Peyer's patch (tissue), 4 donors: ENCODE measurements around the gene PLEKHN1.

Experiments used
- POLR2A ChIP-seq, 2 donors: fragments of 450-650 bp; IDR thresholded peaks; one replicate each; pipeline ENCODE4 v1.5.1; 2017; ENCODE audit warnings: antibody characterized with exemption in 2 of 2, mild to moderate bottlenecking in 2 of 2, moderate library complexity in 2 of 2
- TF ChIP-seq, protein P1 (sequence below), 6 experiments: fragments of 450-650 bp in 4 of 6; fragments of 200-600 bp in 2 of 6; sonication (generic) in 1 of 6; IDR thresholded peaks; one replicate each; pipeline ENCODE4 v1.5.1; 2017 to 2019; ENCODE audit warnings: antibody characterized with exemption in 6 of 6, mild to moderate bottlenecking in 3 of 6, moderate library complexity in 1 of 6

DNA sequence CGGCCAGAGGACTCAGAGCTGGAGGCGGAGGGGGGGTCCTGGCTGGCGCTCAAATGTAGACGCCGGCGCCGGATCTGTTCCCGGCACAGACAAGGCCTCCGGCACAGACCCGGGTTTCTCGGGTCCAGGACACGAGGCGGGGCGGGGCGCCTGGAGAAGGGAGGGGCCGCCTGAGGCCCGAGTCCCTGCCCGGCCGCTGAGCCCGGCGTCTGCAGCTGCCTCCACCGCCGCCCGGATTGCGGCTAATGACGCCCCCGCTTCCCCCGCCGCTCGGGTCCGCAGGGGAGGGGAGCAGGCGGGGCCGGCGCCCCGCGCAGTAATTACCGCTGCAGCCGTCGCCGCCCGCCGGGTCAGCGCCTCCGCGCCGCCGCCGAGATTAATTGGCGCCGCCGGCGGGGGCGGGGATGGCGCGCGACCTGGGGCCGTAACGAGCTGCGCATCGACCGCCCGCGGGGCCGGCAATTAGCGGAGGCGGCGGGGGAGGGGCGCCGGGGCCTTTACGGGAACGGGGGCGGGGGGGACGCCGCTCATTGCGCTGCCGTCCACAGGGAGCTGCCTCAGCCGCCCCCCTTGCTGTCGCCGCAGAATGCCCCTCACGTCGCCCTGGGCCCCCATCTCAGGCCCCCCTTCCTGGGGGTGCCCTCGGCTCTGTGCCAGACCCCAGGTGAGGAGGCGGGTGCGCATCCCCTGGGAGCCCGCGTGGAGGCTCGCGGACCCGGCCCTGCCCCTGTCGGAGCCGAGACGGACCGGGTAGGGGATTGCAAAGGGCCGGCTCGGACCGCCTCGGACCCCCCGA lies 24.5 kb upstream of the PLEKHN1 start:
- TF ChIP-seq, protein P1, sequence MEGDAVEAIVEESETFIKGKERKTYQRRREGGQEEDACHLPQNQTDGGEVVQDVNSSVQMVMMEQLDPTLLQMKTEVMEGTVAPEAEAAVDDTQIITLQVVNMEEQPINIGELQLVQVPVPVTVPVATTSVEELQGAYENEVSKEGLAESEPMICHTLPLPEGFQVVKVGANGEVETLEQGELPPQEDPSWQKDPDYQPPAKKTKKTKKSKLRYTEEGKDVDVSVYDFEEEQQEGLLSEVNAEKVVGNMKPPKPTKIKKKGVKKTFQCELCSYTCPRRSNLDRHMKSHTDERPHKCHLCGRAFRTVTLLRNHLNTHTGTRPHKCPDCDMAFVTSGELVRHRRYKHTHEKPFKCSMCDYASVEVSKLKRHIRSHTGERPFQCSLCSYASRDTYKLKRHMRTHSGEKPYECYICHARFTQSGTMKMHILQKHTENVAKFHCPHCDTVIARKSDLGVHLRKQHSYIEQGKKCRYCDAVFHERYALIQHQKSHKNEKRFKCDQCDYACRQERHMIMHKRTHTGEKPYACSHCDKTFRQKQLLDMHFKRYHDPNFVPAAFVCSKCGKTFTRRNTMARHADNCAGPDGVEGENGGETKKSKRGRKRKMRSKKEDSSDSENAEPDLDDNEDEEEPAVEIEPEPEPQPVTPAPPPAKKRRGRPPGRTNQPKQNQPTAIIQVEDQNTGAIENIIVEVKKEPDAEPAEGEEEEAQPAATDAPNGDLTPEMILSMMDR (IDR thresholded peaks at IDR 0.05) = no peak
- no peak for TF ChIP-seq POLR2A (IDR thresholded peaks at IDR 0.05)
